GM21367 (cell line): ENCODE data around the gene PHETA1.

ENCODE experiments used
- ATAC-seq: cut with Tn5 transposase; IDR thresholded peaks from one replicate; pipeline ENCODE4 v1.9.1; 2021; ENCODE audit not compliant: unreplicated experiment

The PHETA1 gene

GRCh38 chr12:111368788-111369495 lies at the start of gene PHETA1:
TSS of gene PHETA1 (minus strand) at chr12:111369095. CDS start at chr12:111363427, 5,668 bp downstream.
- ATAC-seq: peak; percentile 89

- no peak for ATAC-seq
These were observed 49.6 kb upstream of the PHETA1 start for GRCh38 chr12:111418594-111418880.

GRCh38 chr12:111417784-111418593 lies 49.1 kb upstream of the PHETA1 start:
- no peak for ATAC-seq

- no peak for ATAC-seq
These were observed 48.4 kb upstream of the PHETA1 start for GRCh38 chr12:111417290-111417689.

- ATAC-seq: no peak
These were observed 45.9 kb upstream of the PHETA1 start for GRCh38 chr12:111414711-111415252.

GRCh38 chr12:111413442-111414086 lies 44.7 kb upstream of the PHETA1 start:
- no peak for ATAC-seq

- ATAC-seq: no peak
These were observed 44.0 kb upstream of the PHETA1 start for GRCh38 chr12:111412830-111413441.

- ATAC-seq: no peak
These were observed 43.3 kb upstream of the PHETA1 start for GRCh38 chr12:111412007-111412829.

- no peak for ATAC-seq
These were observed 42.4 kb upstream of the PHETA1 start for GRCh38 chr12:111411185-111411764.

GRCh38 chr12:111410431-111411184 lies 41.7 kb upstream of the PHETA1 start:
- no peak for ATAC-seq

- no peak for ATAC-seq
These were observed 41.0 kb upstream of the PHETA1 start for GRCh38 chr12:111409780-111410430.

GRCh38 chr12:111409403-111409779 lies 40.5 kb upstream of the PHETA1 start:
- no peak for ATAC-seq

GRCh38 chr12:111408686-111409402 lies 39.9 kb upstream of the PHETA1 start:
- no peak for ATAC-seq

GRCh38 chr12:111408116-111408440 lies 39.2 kb upstream of the PHETA1 start:
- no peak for ATAC-seq

- no peak for ATAC-seq
These were observed 38.7 kb upstream of the PHETA1 start for GRCh38 chr12:111407377-111408115.

GRCh38 chr12:111406474-111407376 lies 37.8 kb upstream of the PHETA1 start:
- ATAC-seq: no peak
